GM19438 (cell line): Measurements from ENCODE around the gene AHCYL2.

Source experiments
- ATAC-seq: cut with Tn5 transposase; IDR thresholded peaks from one replicate; pipeline ENCODE4 v1.9.1; 2021; ENCODE audit warnings: low read depth; ENCODE audit not compliant: unreplicated experiment

AHCYL2 gene

GRCh38 chr7:129376076-129376777, 151.4 kb downstream of the AHCYL2 start:
- no peak for ATAC-seq

GRCh38 chr7:129376778-129377700, 152.2 kb downstream of the AHCYL2 start:
- no peak for ATAC-seq

GRCh38 chr7:129381710-129382484, 157.1 kb downstream of the AHCYL2 start:
- ATAC-seq = no peak

GRCh38 chr7:129383542-129384132, 158.8 kb downstream of the AHCYL2 start:
- no peak for ATAC-seq

GRCh38 chr7:129385116-129385515, 160.3 kb downstream of the AHCYL2 start:
- no peak for ATAC-seq

GRCh38 chr7:129385598-129385997, 160.8 kb downstream of the AHCYL2 start:
- no peak for ATAC-seq

- ATAC-seq = no peak
Measured at GRCh38 chr7:129386506-129386905, 161.7 kb downstream of the AHCYL2 start.

GRCh38 chr7:129387537-129387936, 162.7 kb downstream of the AHCYL2 start:
- ATAC-seq = no peak

- no peak for ATAC-seq
Measured at GRCh38 chr7:129388333-129389098, 163.7 kb downstream of the AHCYL2 start.

GRCh38 chr7:129389829-129390228, 165.0 kb downstream of the AHCYL2 start:
- no peak for ATAC-seq

GRCh38 chr7:129390314-129390713, 165.5 kb downstream of the AHCYL2 start:
- no peak for ATAC-seq

- ATAC-seq = no peak
Measured at GRCh38 chr7:129391546-129392171, 166.8 kb downstream of the AHCYL2 start.

GRCh38 chr7:129393255-129393654, 168.4 kb downstream of the AHCYL2 start:
- ATAC-seq = no peak

GRCh38 chr7:129394101-129394500, 169.3 kb downstream of the AHCYL2 start:
- no peak for ATAC-seq

GRCh38 chr7:129394982-129395914, 170.4 kb downstream of the AHCYL2 start:
- no peak for ATAC-seq

GRCh38 chr7:129401228-129401966, 176.6 kb downstream of the AHCYL2 start:
- no peak for ATAC-seq

GRCh38 chr7:129401967-129402860, 177.4 kb downstream of the AHCYL2 start:
- no peak for ATAC-seq
